Sigmoid colon (tissue), 7 donors: ENCODE data around the gene GPC6. TPM values are rescaled to one million over a fixed set of nuclear protein-coding genes. Genes with fewer than 3 reads are reported as not detected.

Experiments used
- DNase-seq: peaks from one replicate; pipeline ENCODE4 v3.0.0-alpha.2; 2019
- H3K27ac ChIP-seq, 4 donors: fragments of 200-600 bp; sonication (generic); one replicate each; pipeline ENCODE4 v1.5.1; 2016 to 2019; ENCODE audit warnings: mild to moderate bottlenecking in 1 of 4
- H3K27me3 ChIP-seq, 3 donors: fragments of 200-600 bp; sonication (generic); one replicate each; pipeline ENCODE4 v1.5.1; 2019; ENCODE audit warnings: mild to moderate bottlenecking in 1 of 3
- H3K36me3 ChIP-seq, 4 donors: fragments of 200-600 bp; sonication (generic); one replicate each; pipeline ENCODE4 v1.5.1; 2016 to 2019
- H3K4me1 ChIP-seq, 4 donors: fragments of 200-600 bp; sonication (generic); one replicate each; pipeline ENCODE4 v1.5.1; 2017 to 2019
- H3K4me3 ChIP-seq, 4 donors: fragments of 200-600 bp; sonication (generic); one replicate each; pipeline ENCODE4 v1.5.1; 2017 to 2019; ENCODE audit warnings: mild to moderate bottlenecking in 2 of 4, moderate library complexity in 1 of 4
- H3K9me3 ChIP-seq, 4 donors: fragments of 200-600 bp in 3 of 4; sonication (generic) in 3 of 4; one replicate each; pipeline versions ENCODE4 v1.5.1 to v1.6.1; 2013 to 2019
- CTCF ChIP-seq, 4 experiments: fragments of 450-650 bp in 3 of 4; fragments of 200-600 bp in 1 of 4; IDR thresholded peaks; one replicate each; pipeline ENCODE4 v1.5.1; 2016 to 2019; ENCODE audit warnings: antibody characterized with exemption in 4 of 4, mild to moderate bottlenecking in 3 of 4, moderate library complexity in 2 of 4
- EP300 ChIP-seq, 4 donors: sonication (generic); formaldehyde crosslinking; IDR thresholded peaks; one replicate each; pipeline ENCODE4 v1.6.1; 2017; ENCODE audit warnings: antibody characterized with exemption in 4 of 4
- POLR2A ChIP-seq, 2 donors: fragments of 450-650 bp; IDR thresholded peaks; one replicate each; pipeline ENCODE4 v1.6.1; 2016; ENCODE audit warnings: antibody characterized with exemption in 2 of 2, mild to moderate bottlenecking in 2 of 2, moderate library complexity in 2 of 2
- POLR2AphosphoS5 ChIP-seq, 4 donors: sonication (generic); formaldehyde crosslinking; IDR thresholded peaks; one replicate each; pipeline ENCODE4 v1.6.1; 2017; ENCODE audit warnings: antibody characterized with exemption in 4 of 4
- WGBS, 2 donors: extraction: QIAGEN DNeasy Blood & Tissue Kit; methylation state at CpG; one replicate each; pipeline ENCODE4 v1.1.7; 2013; 5-methylcytosine and 5-hydroxymethylcytosine counted together
- intact Hi-C: fragments of 100-400 bp; cut with DNase I; formaldehyde crosslinking; loops from one replicate; pipeline ENCODE4 v1.15.1; 2023
- polyA plus RNA-seq, 3 donors: library from polyadenylated mRNA; stranded (reverse); fragments of 200-250 nt; gene quantifications; one replicate each; pipeline ENCODE4 v1.2.3, GENCODE V29; 2013
- total RNA-seq, 4 donors: library from RNA; depleted of rRNA; stranded (reverse); fragments of >200 nt; gene quantifications; one replicate each; pipeline ENCODE4 v1.1.0, GENCODE V29; 2016
- donor health status: healthy with polysubstance abuse.
- donor health status: Bipolar disorder and iron deficiency.
- donor health status: healthy.

The GPC6 gene
- total and polyA plus RNA-seq, 7 donors = 0.23 to 27.5 (median 14.4) TPM

- no peaks in the 10 kb centered on the region for H3K27me3 ChIP-seq
- TF ChIP-seq EP300 (IDR thresholded peaks at IDR 0.05) = no peak
- peaks cover 0 to 8% (median 3%) of the 10 kb centered on the region in 4 donors for H3K4me1 ChIP-seq
- H3K27ac ChIP-seq = no peak overlapping the region
- H3K36me3 ChIP-seq = no peaks in the 10 kb centered on the region
- intact Hi-C loops = no loop called here
- no peaks in the 10 kb centered on the region for H3K9me3 ChIP-seq
- no peak overlapping the region for H3K4me3 ChIP-seq
- WGBS, 2 donors = 25 to 28% methylated on average over 5 of the region's 5 CpGs
- DNase-seq = no peak
Observed at GRCh38 chr13:94178625-94179244, 952.1 kb downstream of the GPC6 start.

GRCh38 chr13:94181461-94182107 lies 955.0 kb downstream of the GPC6 start:
- no peak overlapping the region for H3K27ac ChIP-seq
- no peaks in the 10 kb centered on the region for H3K9me3 ChIP-seq
- 84 to 91% methylated on average over 1 of the region's 1 CpG for WGBS, 2 donors
- no peak overlapping the region for H3K4me3 ChIP-seq
- peaks cover 0 to 8% (median 3%) of the 10 kb centered on the region in 4 donors for H3K4me1 ChIP-seq
- H3K27me3 ChIP-seq = no peaks in the 10 kb centered on the region
- intact Hi-C loops = no loop called here
- TF ChIP-seq EP300 (IDR thresholded peaks at IDR 0.05) (no peak), POLR2AphosphoS5 (IDR thresholded peaks at IDR 0.05) (no peak), CTCF (IDR thresholded peaks at IDR 0.05) (no peak), POLR2A (IDR thresholded peaks at IDR 0.05) (no peak)
- no peak for DNase-seq
- H3K36me3 ChIP-seq = no peaks in the 10 kb centered on the region

GRCh38 chr13:94182185-94182761 lies 955.7 kb downstream of the GPC6 start:
- intact Hi-C loops = no loop called here
- TF ChIP-seq POLR2AphosphoS5 (IDR thresholded peaks at IDR 0.05) (no peak), POLR2A (IDR thresholded peaks at IDR 0.05) (no peak), CTCF (IDR thresholded peaks at IDR 0.05) (no peak), EP300 (IDR thresholded peaks at IDR 0.05) (no peak)

GRCh38 chr13:94186470-94186869 lies 959.9 kb downstream of the GPC6 start:
- WGBS, 2 donors = 86 to 92% methylated on average over 3 of the region's 3 CpGs
- no peak overlapping the region for H3K27ac ChIP-seq
- intact Hi-C loops = no loop called here
- TF ChIP-seq CTCF (IDR thresholded peaks at IDR 0.05) = no peak
- no peak for TF ChIP-seq POLR2A (IDR thresholded peaks at IDR 0.05)
- TF ChIP-seq EP300 (IDR thresholded peaks at IDR 0.05) = no peak
- no peak for TF ChIP-seq POLR2AphosphoS5 (IDR thresholded peaks at IDR 0.05)
- no peaks in the 10 kb centered on the region for H3K9me3 ChIP-seq
- DNase-seq = no peak
- H3K27me3 ChIP-seq = no peaks in the 10 kb centered on the region
- H3K4me3 ChIP-seq = no peak overlapping the region
- no peaks in the 10 kb centered on the region for H3K36me3 ChIP-seq
- H3K4me1 ChIP-seq = no peaks in the 10 kb centered on the region

More at GRCh38 chr13:94182185-94182761, 955.7 kb downstream of the GPC6 start:
- Histone ChIP-seq H3K4me1 (peaks cover 0 to 8% (median 3%) of the 10 kb centered on the region in 4 donors), H3K27me3 (no peaks in the 10 kb centered on the region), H3K9me3 (no peaks in the 10 kb centered on the region), H3K36me3 (no peaks in the 10 kb centered on the region), H3K4me3 (no peak overlapping the region), H3K27ac (no peak overlapping the region)
- DNase-seq = no peak

GRCh38 chr13:94188201-94188854 lies 961.7 kb downstream of the GPC6 start:
- Histone ChIP-seq H3K27ac (no peak overlapping the region), H3K4me1 (no peaks in the 10 kb centered on the region), H3K36me3 (no peaks in the 10 kb centered on the region), H3K27me3 (no peaks in the 10 kb centered on the region), H3K4me3 (no peak overlapping the region), H3K9me3 (no peaks in the 10 kb centered on the region)
- DNase-seq = no peak
- 85 to 88% methylated on average over 5 of the region's 5 CpGs for WGBS, 2 donors
- intact Hi-C loops = no loop called here
- no peak for TF ChIP-seq POLR2AphosphoS5 (IDR thresholded peaks at IDR 0.05)
- no peak for TF ChIP-seq POLR2A (IDR thresholded peaks at IDR 0.05)
- no peak for TF ChIP-seq CTCF (IDR thresholded peaks at IDR 0.05)
- no peak for TF ChIP-seq EP300 (IDR thresholded peaks at IDR 0.05)
